NCI-H2107 (cell line): Measurements from ENCODE around the gene HLA-F.

ENCODE experiments used
- DNase-seq: peaks from one replicate; lab custom pipeline; 2025; lab: John Stamatoyannopoulos, UW

The HLA-F gene

DNA sequence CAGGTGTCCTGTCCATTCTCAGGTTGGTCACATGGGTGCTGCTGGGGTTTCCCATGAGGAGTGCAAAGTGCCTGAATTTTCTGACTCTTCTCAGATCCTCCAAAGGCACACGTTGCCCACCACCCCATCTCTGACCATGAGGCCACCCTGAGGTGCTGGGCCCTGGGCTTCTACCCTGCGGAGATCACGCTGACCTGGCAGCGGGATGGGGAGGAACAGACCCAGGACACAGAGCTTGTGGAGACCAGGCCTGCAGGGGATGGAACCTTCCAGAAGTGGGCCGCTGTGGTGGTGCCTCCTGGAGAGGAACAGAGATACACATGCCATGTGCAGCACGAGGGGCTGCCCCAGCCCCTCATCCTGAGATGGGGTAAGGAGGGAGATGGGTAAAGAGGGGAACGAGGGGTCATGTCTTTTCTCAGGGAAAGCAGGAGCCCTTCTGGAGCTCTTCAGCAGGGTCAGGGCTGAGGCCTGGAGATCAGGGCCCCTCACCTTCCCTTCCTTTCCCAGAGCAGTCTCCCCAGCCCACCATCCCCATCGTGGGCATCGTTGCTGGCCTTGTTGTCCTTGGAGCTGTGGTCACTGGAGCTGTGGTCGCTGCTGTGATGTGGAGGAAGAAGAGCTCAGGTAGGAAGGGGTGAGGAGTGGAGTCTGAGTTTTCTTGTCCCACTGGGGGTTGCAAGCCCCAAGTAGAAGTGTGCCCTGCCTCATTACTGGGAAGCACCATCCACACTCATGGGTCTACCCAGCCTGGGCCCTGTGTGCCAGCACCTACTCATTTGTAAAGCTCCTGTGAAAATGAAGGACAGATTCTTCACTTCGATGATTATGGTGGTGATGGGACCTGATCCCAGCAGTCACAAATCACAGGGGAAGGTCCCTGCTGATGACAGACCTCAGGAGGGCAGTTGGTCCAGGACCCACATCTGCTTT, 2.0 kb downstream of the HLA-F start:
- no peak for DNase-seq

DNA sequence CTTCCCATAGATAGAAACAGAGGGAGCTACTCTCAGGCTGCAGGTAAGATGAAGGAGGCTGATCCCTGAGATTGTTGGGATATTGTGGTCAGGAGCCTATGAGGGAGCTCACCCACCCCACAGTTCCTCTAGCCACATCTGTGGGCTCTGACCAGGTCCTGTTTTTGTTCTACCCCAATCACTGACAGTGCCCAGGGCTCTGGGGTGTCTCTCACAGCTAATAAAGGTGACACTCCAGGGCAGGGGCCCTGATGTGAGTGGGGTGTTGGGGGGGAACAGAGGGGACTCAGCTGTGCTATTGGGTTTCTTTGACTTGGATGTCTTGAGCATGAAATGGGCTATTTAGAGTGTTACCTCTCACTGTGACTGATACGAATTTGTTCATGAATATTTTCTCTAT, 2.8 kb downstream of the HLA-F start:
- DNase-seq = no peak

DNA sequence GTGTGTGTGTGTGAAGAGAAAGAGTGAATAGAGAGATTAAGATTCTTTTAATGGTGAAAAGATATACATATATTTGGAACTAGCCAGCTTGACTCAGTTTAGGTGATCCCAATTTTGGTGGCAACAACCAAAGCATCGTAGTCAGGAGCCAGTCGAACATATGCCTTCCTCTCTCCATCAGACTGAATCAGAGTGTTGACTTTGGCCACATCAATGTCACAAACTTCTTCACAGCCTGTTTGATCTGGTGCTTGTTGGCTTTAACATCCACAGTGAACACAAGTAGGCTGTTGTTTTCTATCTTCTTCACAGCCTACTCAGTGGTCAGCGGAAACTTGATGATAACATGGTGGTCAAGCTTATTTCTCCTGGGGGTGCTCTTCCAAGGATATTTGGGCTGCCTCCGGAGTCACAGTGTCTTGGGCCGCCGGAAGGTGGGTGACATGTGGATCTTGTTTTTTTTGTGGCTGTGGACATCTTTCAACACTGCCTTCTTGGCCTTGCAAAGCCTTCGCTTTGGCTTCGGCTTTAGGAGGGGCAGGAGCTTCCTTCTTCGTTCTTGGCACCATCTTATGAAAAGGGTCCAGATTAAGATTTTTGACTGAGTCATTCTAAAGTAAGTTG, 3.4 kb downstream of the HLA-F start:
- no peak for DNase-seq

DNA sequence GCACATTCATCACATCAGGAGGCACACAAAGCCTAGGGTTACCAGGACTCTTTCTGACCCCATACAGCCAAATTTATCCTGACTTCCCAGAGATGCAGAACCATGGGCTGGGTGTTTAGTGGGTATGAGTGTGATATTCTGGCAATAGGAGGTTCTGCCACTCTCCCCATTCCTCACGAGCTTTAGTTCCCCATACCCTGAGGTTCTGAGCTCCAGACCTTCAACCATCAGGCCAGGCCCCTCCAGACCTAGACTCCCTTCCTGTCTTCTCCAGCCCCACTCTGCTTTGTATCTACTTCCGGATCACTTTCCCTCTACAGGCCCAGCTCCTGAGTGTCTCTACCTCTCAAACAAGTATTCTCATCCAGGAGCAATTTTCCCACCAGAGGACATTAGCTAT, 4.4 kb downstream of the HLA-F start:
- no peak for DNase-seq

DNA sequence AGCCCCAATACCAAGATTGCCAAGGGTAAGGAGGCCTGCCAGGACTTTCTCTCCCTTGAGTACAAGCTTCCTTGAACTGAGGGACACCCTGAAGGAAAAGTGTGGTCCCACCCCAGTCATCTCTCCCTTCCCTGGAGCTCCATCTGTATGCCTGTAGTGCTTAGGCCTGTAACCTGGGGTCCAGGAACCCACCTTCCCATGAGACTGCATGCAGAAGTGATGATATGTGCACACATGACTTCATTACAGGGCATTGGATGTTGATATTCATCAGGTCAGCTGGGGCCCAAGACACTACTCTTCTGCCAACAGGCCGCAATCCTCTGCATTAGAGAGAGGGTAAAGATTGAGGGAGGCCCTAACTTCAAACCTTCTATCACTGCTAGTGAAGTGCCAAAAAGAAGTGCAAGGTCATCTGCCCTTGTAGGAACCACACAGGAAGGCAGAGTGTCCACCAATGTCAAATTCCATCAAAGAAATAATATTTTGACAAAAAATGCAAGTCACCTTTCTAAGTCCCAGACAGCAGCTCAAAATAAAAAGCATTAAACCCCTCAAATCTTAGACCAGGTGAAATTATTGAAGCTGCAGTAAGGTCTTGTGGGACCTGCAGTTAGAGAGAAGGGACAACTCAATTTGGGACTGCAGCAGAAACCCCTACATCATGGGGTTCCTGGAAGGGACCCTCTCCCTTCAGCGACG, 5.1 kb downstream of the HLA-F start:
- no peak for DNase-seq

DNA sequence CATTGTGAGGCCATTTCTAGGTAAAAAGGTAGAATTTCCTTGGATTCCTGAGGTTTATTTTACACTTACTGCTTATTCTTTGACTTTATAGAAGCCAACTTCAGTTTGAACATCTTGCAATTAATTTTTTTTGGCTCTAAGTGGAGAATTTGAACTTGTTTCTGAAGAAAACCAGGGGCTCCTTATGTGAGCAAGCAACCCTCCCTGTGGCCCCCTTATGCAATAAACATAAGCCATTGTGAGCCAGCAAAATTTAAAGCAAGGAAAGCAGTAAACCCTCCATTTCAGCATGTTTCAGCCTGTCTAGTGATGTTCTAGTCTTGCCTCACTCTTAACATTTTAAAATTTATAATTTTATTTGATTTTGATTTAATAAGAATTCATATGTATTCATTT, 5.6 kb downstream of the HLA-F start:
- DNase-seq = no peak

DNA sequence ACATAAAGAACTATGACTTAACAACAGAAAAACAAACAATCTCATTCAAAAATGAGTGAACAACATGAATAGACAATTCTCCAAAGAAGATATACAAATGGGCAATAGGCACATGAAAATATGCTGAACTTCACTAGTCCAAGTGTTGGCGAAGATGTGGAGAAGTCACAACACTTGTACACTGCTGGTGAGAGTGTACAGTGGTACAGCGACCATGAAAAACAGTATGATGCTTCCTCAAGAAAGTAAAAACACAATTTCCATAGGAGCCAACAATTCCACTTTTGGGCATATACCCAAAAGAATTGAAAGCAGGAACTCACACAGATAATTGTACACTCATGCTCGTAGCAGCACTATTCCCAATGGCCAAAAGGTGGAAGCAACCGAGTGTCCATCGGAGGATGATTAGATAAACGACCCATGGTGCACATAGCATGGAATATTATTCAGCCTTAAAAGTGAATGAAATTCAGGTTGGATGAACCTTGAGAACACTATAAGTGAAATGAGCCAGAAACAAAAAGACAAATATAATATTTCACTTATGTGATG, 6.6 kb downstream of the HLA-F start:
- DNase-seq = no peak

DNA sequence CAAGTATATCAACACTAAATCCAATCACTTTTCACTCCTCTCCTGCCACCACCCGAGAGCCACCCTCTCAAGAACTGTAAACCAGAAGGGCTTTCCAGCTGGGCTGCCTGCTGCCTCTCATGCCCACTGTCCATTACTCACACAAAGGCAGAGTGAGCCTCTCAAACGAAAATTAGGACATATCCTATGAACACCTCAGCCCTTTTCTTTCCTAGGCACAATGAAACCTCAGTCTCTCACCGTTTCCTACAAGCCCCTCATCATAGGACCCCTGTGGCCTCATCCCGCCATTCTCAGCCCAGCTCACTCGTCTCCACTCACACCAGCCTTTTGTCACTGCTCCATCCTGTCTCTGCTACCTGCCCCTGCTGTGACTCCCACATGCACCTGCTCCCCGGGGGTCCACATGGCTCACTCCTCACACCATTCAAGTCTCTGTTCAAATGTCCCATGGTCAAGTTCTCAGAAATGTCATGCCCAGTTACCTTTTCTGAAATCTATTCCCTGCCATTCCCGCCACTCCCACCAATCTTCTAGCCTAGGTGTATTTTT, 7.4 kb downstream of the HLA-F start:
- no peak for DNase-seq

DNA sequence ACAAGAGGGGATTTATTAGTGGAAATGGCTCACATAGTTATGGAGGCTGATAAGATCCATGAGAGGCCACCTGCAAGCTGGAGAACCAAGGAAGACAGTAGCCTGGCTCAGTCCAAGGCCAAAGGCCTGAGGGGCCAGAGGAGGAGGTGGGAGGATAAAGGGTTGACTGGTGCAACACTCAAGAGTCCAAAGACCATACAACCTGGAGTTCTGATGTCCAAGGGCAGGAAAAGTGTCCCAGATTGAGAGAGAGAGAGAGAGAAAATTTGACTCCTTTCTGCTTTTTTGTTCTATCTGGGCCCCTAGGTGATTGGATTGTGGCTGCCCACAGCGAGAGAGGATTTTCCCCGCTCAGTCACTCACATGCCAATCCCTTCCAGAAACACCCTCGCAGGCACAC, 8.0 kb downstream of the HLA-F start:
- DNase-seq = no peak

DNA sequence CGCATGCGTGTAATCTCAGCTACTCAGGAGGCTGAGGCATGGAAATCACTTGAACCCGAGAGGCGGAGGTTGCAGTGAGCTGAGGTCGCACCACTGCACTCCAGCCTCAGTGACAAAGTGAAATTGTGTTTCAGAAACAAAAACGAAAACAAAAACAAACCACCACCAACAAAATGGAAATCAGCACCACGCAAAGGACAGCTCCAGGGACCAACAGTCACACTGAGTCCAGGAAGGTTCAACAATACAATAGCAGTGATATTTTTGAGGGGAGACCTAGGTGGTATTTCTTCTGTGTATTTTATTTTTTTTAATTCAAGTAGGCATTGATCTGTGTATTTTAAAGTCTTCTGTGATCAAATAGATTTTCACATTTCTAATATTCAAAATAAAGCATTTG, 9.8 kb downstream of the HLA-F start:
- no peak for DNase-seq

DNA sequence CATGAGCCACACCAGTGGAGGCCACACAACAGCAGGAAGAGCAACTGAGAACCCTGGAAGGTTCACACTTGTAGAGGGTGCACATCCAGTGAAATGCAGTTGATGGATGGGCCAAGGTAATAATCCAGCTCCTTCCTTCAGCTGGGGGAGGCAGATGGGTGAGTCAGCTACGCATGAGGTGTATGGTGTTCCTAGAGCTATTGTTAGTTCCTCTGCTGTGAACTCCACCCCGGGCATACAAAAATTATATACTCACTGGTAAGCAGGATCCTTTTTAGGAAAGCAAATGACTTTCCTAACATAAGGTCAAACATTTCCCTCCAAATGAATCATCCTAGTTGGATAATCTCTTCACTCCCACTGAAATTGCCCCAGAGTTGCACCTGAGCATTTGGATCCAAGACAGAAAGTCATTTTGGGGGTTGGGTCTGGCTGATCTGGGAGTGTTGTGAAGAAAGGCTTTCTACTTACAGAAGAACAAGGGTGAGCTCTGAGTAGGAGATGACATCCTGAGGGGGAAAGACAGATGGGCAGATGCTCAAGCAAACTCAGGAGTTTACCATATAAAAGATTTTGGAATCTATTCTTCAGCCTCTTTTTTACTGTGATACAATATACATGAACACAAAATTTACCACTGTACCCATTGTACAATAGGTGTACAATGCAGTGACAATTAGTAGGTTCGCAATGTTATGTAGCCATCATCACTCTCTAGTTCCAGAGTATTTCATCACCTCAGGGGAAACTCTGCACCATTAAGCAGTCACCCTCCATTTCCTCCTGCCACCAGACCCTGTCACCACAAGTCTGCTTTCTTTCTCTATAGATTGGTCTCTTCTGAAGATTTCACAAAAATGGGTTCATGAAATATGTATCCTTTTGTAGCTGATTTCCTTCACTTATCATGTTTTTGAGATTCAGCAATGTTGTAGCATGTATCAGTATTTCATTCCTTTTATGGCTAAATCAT, 11.1 kb downstream of the HLA-F start:
- DNase-seq = no peak

DNA sequence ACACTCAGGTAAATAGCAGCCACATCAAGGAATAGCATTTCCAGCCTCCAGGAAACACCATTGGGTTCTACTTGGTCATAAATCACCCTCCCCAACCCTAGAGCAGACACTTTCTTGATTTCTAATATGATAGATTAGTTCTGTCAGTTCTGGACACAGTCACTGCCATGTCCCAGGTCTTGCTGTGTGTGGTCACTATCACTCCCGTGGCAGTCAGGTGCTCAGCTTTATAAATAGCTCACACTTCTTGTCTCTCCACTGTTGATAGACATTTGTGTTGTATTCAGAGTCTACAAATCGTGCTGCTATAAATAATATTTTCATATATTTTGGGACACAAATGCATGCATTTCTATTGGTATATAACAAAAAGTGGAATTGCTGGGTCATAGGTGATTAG, 13.3 kb downstream of the HLA-F start:
- DNase-seq = no peak

DNA sequence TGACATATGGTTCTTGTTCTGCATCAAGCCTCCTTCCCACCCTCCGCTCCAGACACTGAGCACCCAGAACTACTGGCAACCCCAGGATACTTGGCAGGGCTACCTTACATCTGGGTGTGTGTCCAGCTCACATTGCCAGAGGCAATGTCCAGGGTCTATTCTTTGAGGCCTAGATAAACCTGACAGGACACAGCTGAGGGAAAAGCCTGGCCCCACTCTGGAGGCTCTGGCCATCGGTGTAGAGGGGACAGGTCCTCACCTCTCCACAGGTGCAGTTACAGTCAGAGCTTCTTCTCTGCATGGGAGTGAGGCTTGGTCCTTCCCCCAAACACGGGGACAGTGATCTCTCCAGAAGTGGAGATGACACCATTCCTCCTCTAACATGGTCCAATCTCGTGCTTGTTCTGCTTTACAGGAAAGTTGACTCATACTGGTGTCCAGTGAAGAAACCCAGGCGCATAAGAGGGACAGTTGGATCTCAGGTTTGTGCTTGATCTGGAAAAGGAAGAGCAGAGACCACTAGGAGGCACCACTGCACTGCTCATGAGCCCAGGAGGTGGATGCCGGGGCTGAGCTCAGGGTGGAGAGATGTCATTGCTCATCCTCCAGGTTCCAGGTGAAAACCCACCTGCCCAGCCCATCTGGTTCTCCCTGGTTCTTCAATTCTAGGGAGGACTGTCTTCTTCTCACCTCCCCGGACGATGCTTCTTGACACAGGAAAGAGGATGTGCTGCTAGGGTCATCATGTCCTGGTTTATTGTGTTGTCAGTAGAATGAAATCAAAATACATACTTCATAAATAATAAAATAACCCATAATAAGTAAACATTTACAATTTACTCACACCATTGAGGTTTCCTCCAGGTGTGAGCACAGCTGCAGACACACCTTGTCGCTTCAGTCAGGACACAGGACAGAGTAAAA, 14.7 kb downstream of the HLA-F start:
- no peak for DNase-seq

DNA sequence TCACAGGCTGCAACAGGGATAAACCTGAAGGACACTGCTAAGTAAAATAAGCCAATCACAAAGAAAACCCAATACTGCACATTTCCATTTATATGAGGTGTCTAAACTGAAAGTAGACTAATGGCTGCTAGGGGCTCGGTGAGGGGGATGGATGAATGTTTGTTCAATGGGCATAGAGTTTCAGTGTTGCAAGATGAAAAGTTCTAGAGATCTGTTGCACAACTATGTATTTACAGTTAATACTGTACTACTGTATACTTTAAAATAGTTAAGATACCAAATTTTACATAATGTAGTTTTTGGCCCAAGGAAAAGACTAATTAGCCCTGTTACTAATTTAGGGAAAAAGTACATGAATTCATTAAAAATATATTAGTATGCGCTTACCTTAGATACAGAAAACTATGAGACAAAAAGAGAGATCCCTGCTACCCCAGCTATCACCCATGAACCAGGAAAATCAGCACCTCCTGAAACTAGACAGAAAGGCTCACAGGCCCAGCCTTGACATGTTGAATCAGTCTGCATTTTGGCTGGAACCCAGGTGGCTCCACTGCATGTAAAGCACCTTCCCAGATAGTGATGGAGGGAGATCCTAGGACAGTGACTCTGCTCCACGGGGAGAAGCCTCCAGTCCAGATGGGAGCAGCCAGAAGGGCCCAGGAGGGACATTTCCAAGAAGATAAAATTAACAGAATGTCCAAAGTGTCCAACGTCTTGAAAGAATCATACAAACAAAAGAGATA, 16.1 kb downstream of the HLA-F start:
- no peak for DNase-seq

DNA sequence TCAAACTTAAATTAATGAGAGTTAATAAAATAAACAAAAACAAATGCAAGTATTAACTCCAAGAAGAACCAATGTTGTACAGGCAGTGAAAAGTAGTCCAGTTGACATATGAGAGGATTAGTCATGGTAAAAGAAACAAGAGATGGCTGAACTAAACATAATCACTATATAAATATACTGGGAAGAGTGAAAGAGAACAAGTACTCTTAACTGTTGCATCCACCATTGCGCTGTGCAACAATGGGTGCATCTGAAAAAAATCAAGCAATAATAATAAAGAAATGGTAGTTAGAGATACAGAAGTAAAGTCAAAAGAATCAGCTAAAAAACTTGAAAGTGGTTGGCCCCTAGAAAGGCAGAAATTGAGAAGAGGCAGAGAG, 16.6 kb downstream of the HLA-F start:
- DNase-seq = no peak

DNA sequence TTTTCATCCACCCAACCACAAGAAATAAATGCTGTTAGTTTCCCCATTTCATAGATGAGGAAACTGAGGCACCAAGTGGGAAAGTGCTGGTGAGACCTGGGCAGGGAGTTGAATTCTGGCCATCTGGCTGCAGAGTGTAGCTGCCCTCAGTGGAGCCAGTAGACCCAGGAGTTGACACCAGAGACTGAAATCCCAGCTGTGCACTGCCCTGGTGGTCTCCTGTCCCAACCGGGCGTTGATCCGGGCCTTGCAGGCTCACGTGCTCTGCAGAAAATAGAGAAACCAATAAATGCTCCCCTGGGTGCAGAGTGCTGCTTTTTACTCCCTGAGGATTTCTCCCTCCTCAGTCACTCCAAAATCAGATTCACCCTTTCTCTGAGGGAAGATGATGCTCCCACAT, 18.4 kb downstream of the HLA-F start:
- no peak for DNase-seq

DNA sequence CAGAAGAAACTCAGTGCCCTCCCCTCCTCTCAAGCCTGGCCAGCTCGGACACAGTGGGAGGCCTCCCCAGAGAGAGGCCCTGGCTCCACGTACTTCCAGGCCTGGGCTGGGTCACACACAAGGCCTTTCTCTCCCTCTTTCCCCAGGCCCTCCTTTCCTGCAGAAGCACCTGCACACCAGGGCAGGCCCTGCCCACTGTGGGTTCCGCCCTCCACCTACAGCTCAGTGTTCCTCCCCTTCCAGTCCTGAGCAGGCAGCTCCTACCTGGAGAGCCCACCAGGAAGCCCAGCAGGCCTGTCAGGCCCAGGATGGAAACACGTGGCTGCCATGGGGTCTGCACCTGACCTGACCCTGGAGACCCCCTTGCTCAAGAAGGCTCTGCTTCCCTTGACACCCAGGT, 18.9 kb downstream of the HLA-F start:
- no peak for DNase-seq

DNA sequence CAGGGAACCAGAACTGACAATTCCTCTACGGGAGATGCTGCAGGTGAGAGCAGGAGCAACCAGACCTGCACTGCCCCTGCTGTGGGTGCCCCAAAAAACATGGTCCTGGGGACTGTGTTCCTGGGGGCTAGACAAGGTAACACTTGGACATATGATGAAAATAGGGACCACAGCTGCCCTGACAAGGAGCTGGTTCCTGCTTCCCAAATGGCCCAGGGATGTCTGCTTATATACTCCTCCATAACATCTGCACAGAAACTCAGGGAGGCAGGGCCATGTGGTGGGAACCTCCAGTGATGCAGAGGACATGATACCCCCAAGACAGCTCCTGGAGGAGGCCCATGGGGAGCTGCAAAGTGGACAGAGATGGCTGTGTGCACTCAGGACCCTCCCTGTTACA, 19.8 kb downstream of the HLA-F start:
- no peak for DNase-seq

DNA sequence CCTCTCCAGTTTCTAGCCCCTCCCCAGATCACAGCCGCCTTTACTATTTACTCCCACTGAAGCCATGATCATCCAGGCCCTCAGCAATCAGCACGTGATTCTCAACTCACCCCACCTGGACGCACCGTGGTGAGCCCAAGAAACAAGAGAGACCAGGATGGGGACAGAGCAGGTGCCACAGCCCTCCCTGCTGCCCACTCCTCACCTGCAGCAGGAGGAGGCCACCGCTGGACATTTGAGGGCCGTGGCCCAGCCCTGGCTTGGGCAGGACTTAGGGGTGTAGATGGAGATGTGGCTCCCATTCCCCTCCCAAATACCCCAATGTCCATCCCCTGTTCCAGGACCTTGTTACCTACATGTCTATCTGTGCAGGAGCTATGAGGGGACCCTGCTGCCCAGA, 20.3 kb downstream of the HLA-F start:
- DNase-seq = no peak
